H9 (cell line): ENCODE data around the gene CPNE5. TPM values are rescaled to one million over a fixed set of nuclear protein-coding genes. Genes with fewer than 3 reads are reported as not detected.

Source experiments
- DNase-seq: peaks from one replicate; pipeline ENCODE4 v3.0.0-alpha.2; 2017
- H2AFZ ChIP-seq: one replicate; pipeline ENCODE4 v1.6.1; 2013; ENCODE audit warnings: mild to moderate bottlenecking, low read length, control low read depth, moderate library complexity
- H2AK5ac ChIP-seq: 2 replicates; pipeline ENCODE4 v1.6.1; 2013; ENCODE audit warnings: low read length, control low read depth, mixed read lengths; ENCODE audit not compliant: insufficient read length
- H2BK120ac ChIP-seq: one replicate; pipeline ENCODE4 v1.6.1; 2013; ENCODE audit warnings: low read depth, mild to moderate bottlenecking, low read length, control low read depth, inconsistent platforms; ENCODE audit not compliant: poor library complexity, severe bottlenecking
- H2BK12ac ChIP-seq: 2 replicates; pipeline ENCODE4 v1.6.1; 2013; ENCODE audit warnings: low read length, control low read depth, mixed read lengths, low read depth; ENCODE audit not compliant: insufficient read length
- H2BK15ac ChIP-seq: 2 replicates; pipeline ENCODE4 v1.6.1; 2013; ENCODE audit warnings: low read depth, low read length, control low read depth
- H2BK20ac ChIP-seq: one replicate; pipeline ENCODE4 v1.6.1; 2013; ENCODE audit warnings: low read depth, mild to moderate bottlenecking, low read length, control low read depth, inconsistent platforms; ENCODE audit not compliant: poor library complexity, severe bottlenecking
- H2BK5ac ChIP-seq: 2 replicates; pipeline ENCODE4 v1.6.1; 2013; ENCODE audit warnings: low read length, control low read depth, mixed read lengths; ENCODE audit not compliant: insufficient read length
- H3K14ac ChIP-seq: 2 replicates; pipeline ENCODE4 v1.6.1; 2013; ENCODE audit warnings: low read length, control low read depth; ENCODE audit not compliant: insufficient read depth
- H3K18ac ChIP-seq: 2 replicates; pipeline ENCODE4 v1.6.1; 2013; ENCODE audit warnings: low read depth, mild to moderate bottlenecking, mixed read lengths, low read length, control low read depth; ENCODE audit not compliant: insufficient read length
- H3K23ac ChIP-seq: 2 replicates; pipeline ENCODE4 v1.6.1; 2013; ENCODE audit warnings: low read length, control low read depth, mixed read lengths, low read depth; ENCODE audit not compliant: insufficient read length
- H3K23me2 ChIP-seq: 2 replicates; pipeline ENCODE4 v1.6.1; 2013; ENCODE audit warnings: low read depth, mild to moderate bottlenecking, mixed read lengths, low read length, control low read depth; ENCODE audit not compliant: insufficient read length, poor library complexity, severe bottlenecking
- H3K27ac ChIP-seq: 2 replicates; pipeline ENCODE4 v1.5.1; 2013; ENCODE audit warnings: low read length, control low read depth, mixed read lengths, low read depth; ENCODE audit not compliant: insufficient read length
- H3K27me3 ChIP-seq: 2 replicates; pipeline ENCODE4 v1.6.1; 2013; ENCODE audit warnings: low read length, control low read depth, inconsistent platforms; ENCODE audit not compliant: insufficient read depth
- H3K4ac ChIP-seq: 2 replicates; pipeline ENCODE4 v1.6.1; 2013; ENCODE audit warnings: low read depth, mild to moderate bottlenecking, control low read depth, inconsistent platforms, low read length, moderate library complexity
- H3K4me1 ChIP-seq: 2 replicates; pipeline ENCODE4 v1.6.1; 2013; ENCODE audit warnings: low read length, control low read depth, inconsistent platforms; ENCODE audit not compliant: insufficient read depth
- H3K4me2 ChIP-seq: 2 replicates; pipeline ENCODE4 v1.6.1; 2013; ENCODE audit warnings: low read length, control low read depth, mixed read lengths; ENCODE audit not compliant: insufficient read length, insufficient read depth
- H3K56ac ChIP-seq: 2 replicates; pipeline ENCODE4 v1.6.1; 2013; ENCODE audit warnings: low read depth, mild to moderate bottlenecking, mixed read lengths, low read length, control low read depth; ENCODE audit not compliant: insufficient read length
- H3K79me1 ChIP-seq: 2 replicates; pipeline ENCODE4 v1.6.1; 2013; ENCODE audit warnings: low read depth, mild to moderate bottlenecking, moderate library complexity, low read length, control low read depth, inconsistent platforms; ENCODE audit not compliant: insufficient read depth, poor library complexity, severe bottlenecking
- H3K79me2 ChIP-seq: 2 replicates; pipeline ENCODE4 v1.6.1; 2013; ENCODE audit warnings: low read length, control low read depth, inconsistent platforms; ENCODE audit not compliant: insufficient read depth
- H3K9ac ChIP-seq: 2 replicates; pipeline ENCODE4 v1.6.1; 2013; ENCODE audit warnings: low read length, control low read depth, mixed read lengths; ENCODE audit not compliant: insufficient read length; ENCODE audit errors: extremely low read depth
- H3K9me3 ChIP-seq: one replicate; pipeline ENCODE4 v1.6.1; 2013; ENCODE audit warnings: low read depth, low read length, inconsistent platforms; ENCODE audit not compliant: control insufficient read depth
- H3T11ph ChIP-seq: one replicate; pipeline ENCODE4 v1.6.1; 2013; ENCODE audit warnings: mild to moderate bottlenecking, low read length, control low read depth, inconsistent platforms
- H4K20me1 ChIP-seq: one replicate; pipeline ENCODE4 v1.6.1; 2013; ENCODE audit not compliant: control insufficient read depth, insufficient read length, insufficient read depth
- H4K5ac ChIP-seq: 2 replicates; pipeline ENCODE4 v1.6.1; 2013; ENCODE audit warnings: low read depth, mild to moderate bottlenecking, mixed read lengths, low read length, control low read depth; ENCODE audit not compliant: insufficient read length
- H4K8ac ChIP-seq: replicated peaks from 2 replicates; pipeline ENCODE4 v1.6.1; 2013; ENCODE audit warnings: low read length, control low read depth, mixed read lengths, low read depth; ENCODE audit not compliant: insufficient read length
- H4K91ac ChIP-seq: 2 replicates; pipeline ENCODE4 v1.6.1; 2013; ENCODE audit warnings: low read depth, mild to moderate bottlenecking, moderate library complexity, mixed read lengths, low read length, control low read depth; ENCODE audit not compliant: insufficient read length
- H3K27ac Mint-ChIP-seq, 3 experiments: 2 replicates in 2 of 3; 3 replicates in 1 of 3; pipeline ENCODE4 v1.8.0; 2020 to 2021; ENCODE audit warnings: mixed read lengths in 3 of 3, mild to moderate bottlenecking in 1 of 3, moderate library complexity in 1 of 3
- H3K27me3 Mint-ChIP-seq: 2 replicates; pipeline ENCODE4 v1.8.0; 2021; ENCODE audit warnings: low read depth, mild to moderate bottlenecking, moderate library complexity, mixed read lengths
- H3K36me3 Mint-ChIP-seq, 3 experiments: 2 replicates in 2 of 3; 3 replicates in 1 of 3; pipeline ENCODE4 v1.8.0; 2020 to 2021; ENCODE audit warnings: low read depth in 3 of 3, mixed read lengths in 3 of 3; ENCODE audit not compliant: insufficient read depth in 1 of 3
- H3K4me1 Mint-ChIP-seq, 2 experiments: 2 replicates each; pipeline ENCODE4 v1.8.0; 2020; ENCODE audit warnings: mixed read lengths in 2 of 2
- H3K4me3 Mint-ChIP-seq, 2 experiments: 2 replicates in 1 of 2; 3 replicates in 1 of 2; pipeline ENCODE4 v1.8.0; 2020 to 2021; ENCODE audit warnings: mild to moderate bottlenecking in 2 of 2, mixed read lengths in 2 of 2, moderate library complexity in 1 of 2
- H3K9me3 Mint-ChIP-seq, 2 experiments: 2 replicates in 1 of 2; 3 replicates in 1 of 2; pipeline ENCODE4 v1.8.0; 2020; ENCODE audit warnings: mild to moderate bottlenecking in 2 of 2, mixed read lengths in 2 of 2, moderate library complexity in 1 of 2
- CTCF ChIP-seq: fragments of 200-600 bp; sonication (generic); conservative IDR thresholded peaks from 3 replicates; pipeline ENCODE4 v1.8.0; 2021; ENCODE audit warnings: antibody characterized with exemption, mild to moderate bottlenecking
- WGBS: extraction: QIAGEN DNeasy Blood & Tissue Kit; methylation state at CpG from one replicate; pipeline ENCODE4 v1.1.7; 2013; ENCODE audit warnings: missing lambda C conversion rate, low lambda C conversion rate, mixed read lengths; ENCODE audit not compliant: insufficient read length; ENCODE audit errors: extremely low coverage; 5-methylcytosine and 5-hydroxymethylcytosine counted together
- total RNA-seq: library from RNA; stranded (reverse); gene quantifications from 2 replicates; pipeline ENCODE4 v1.2.1, GENCODE V29; 2021

CPNE5 gene
- total RNA-seq, 1 experiment from 2014 or later, result 0.52 TPM

- Histone ChIP-seq H3K14ac (no peak overlapping the region), H3K79me1 (no peaks in the 10 kb centered on the region), H3K79me2 (no peaks in the 10 kb centered on the region), H3T11ph (no peak overlapping the region), H3K27ac (no peak overlapping the region), H2AFZ (no peak overlapping the region), H2AK5ac (no peak overlapping the region), H2BK20ac (no peak overlapping the region), H2BK120ac (no peak overlapping the region), H2BK12ac (no peak overlapping the region), H3K4me1 (no peaks in the 10 kb centered on the region; the same call in 1 of the 2 replicates), H2BK15ac (no peak overlapping the region), H4K91ac (no peak overlapping the region), H2BK5ac (no peak overlapping the region), H3K4ac (no peak overlapping the region), H4K5ac (no peak overlapping the region), H3K23me2 (no peaks in the 10 kb centered on the region), H3K9ac (no peak overlapping the region), H3K27me3 (no peaks in the 10 kb centered on the region), H4K8ac (no peak overlapping the region), H3K23ac (no peak overlapping the region), H4K20me1 (no peaks in the 10 kb centered on the region), H3K4me2 (no peak overlapping the region), H3K56ac (no peak overlapping the region), H3K9me3 (no peaks in the 10 kb centered on the region), H3K18ac (no peak overlapping the region)
- Mint-ChIP-seq H3K4me3 (no peak overlapping the region), H3K4me1 (peaks cover 3 to 5% of the 10 kb centered on the region in 2 experiments; a peak in 1 of 4 replicates), H3K36me3 (no peaks in the 10 kb centered on the region), H3K9me3 (no peaks in the 10 kb centered on the region), H3K27ac (no peak overlapping the region), H3K27me3 (no peaks in the 10 kb centered on the region; the same call in 1 of the 2 replicates)
- no peak for TF ChIP-seq CTCF
- no CpG with 5 or more reads among the region's 7 CpGs for WGBS
- DNase-seq, result no peak
These were observed 120.1 kb downstream of the CPNE5 start for GRCh38 chr6:36719126-36719525.
